Adipose tissue (tissue), 3 donors: ENCODE data around the gene TPPP. TPM values are rescaled to one million over a fixed set of nuclear protein-coding genes. Genes with fewer than 3 reads are reported as not detected.

Experiments
- H3K27ac ChIP-seq: one replicate; pipeline ENCODE4 v1.5.1; 2013; ENCODE audit warnings: low read depth, low read length
- WGBS, 3 donors: extraction: QIAGEN DNeasy Blood & Tissue Kit; methylation state at CpG; one replicate each; pipeline ENCODE4 v1.1.7; 2013; 5-methylcytosine and 5-hydroxymethylcytosine counted together
- polyA plus RNA-seq, 3 donors: library from polyadenylated mRNA; stranded (reverse); fragments of 200-250 nt; gene quantifications; one replicate each; pipeline ENCODE4 v1.2.3, GENCODE V29; 2013
- donor health status: healthy with polysubstance abuse.
- donor health status: Bipolar disorder and iron deficiency.
- donor health status: healthy.

TPPP gene
- polyA plus RNA-seq, 3 donors: 1.2 to 3.1 (median 2.7) TPM

DNA sequence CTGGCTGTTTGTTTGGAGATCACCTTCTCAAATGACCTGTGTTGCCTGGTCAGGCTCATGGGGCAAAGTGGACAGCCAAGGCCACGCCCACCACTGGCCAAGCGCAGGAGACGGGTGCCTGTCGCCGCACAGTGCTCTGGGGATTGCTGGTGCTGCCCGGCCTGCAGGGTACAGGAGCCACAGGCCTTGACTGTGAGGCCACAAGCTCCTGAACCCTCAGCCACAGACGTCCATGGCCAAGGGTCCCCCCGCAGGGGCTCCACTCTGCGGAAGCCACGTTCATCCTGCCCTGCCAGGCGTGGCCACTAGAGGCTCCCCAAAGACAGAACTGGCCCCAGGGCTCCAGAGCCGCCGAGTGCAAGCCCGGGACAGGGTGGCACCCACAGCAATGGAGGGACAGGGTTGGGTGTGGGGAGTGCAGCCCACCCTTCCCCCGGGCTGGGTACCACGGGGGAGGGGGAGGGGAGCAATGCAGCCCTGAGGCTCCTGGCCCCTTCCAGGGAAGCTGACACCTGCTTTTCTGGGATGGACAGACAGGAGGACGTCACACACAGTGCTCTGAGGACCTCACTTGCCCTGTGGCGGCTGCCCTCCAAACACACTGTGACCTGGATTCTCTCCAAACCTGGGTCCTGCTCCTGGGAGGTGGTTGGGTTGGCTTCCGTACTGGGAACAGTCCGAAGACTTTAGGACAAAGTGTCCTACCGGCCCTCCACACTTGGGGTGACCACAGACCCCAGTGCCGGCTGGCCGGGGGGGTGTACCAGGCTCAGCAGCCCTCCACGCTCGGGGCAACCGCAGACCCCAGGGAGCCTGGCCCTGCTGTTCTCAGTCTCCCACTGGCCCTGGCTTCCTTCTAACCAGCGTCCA is 21.5 kb downstream of the TPPP start:
- H3K27ac ChIP-seq: no peak overlapping the region
- 15 to 30% (median 24%) methylated on average over 24 to 27 of the region's 27 CpGs for WGBS, 3 donors

GRCh38 chr5:670396-671270 is 22.5 kb downstream of the TPPP start:
- WGBS, 3 donors: 66 to 79% (median 70%) methylated on average over 33 of the region's 33 CpGs
- H3K27ac ChIP-seq: no peak overlapping the region

GRCh38 chr5:669842-670395 is 23.2 kb downstream of the TPPP start:
- 88 to 90% (median 90%) methylated on average over 19 to 22 of the region's 22 CpGs for WGBS, 3 donors
- no peak overlapping the region for H3K27ac ChIP-seq

DNA sequence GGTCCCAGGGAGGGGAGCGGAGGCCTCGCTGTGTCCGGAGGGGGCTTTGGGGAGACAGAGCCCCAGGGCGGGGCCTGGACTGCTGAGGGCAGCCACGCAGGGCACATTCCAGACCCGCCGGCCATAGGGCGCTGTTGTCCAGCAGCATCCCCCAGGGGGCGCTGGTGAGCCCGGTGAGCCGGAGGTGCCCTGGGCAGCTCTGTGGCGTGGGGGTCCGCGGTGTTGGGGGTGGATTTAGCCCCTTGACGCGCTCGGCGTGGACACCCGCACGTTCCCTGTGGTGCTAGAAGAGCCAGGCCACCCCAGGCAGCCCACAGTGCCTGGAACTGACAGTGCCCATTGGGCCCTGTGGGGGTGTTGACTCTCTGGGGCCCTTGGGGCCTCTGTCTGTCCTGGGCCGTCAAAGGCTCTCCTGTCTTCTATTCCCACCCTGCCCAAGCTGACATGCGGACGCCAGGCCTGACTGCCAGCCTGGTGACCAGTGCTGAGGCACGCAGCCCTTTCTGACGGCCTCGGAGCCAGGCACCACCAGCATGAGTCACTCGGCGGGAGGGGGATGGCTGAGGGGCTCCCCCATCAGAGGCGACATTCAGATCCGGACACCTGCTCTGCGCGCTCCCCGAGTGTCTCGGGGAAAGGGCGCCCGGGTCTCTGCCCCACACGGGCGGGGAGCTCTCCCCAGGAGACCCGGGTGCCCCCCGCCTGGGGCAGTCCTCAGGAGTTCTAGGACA is 23.9 kb downstream of the TPPP start:
- WGBS, 3 donors: 63 to 76% (median 71%) methylated on average over 38 to 40 of the region's 40 CpGs
- H3K27ac ChIP-seq: no peak overlapping the region

- 84 to 90% (median 87%) methylated on average over 33 to 41 of the region's 44 CpGs for WGBS, 3 donors
- H3K27ac ChIP-seq: no peak overlapping the region
These were observed 24.7 kb downstream of the TPPP start for GRCh38 chr5:668283-668995.

DNA sequence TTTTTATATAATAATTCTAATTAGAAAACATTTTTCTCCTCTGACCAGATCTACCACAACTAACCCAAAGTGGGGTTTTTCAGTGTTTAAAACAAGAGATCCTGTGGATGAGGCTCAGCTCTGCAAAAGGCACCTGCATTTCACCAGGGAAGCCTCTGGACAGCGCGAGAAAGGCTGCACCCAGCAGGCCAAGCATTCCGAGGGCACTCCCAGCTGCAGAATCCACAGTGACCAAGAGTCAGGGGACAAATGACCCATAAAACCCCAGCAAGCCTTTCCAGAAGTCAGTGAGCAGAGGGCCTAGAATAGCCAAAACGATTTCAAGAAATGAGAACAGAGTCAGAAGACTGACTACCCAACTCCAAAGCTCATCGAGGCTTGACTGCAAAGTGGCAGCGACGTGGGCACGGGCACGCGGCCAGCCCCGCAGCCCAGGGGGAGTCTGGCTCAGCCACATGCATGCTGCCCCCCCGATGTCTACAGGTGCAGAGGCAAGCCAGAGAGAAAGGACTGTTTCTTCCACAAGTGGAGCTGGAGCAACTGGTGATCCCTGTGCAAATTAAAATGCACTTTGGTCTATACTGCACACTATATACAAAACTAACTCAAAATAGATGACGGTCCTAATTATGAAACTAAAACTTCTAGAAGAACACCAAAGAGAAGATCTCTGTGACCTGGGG is 26.2 kb downstream of the TPPP start:
- H3K27ac ChIP-seq: no peak overlapping the region
- WGBS, 3 donors: 92 to 96% (median 95%) methylated on average over 13 of the region's 13 CpGs

DNA sequence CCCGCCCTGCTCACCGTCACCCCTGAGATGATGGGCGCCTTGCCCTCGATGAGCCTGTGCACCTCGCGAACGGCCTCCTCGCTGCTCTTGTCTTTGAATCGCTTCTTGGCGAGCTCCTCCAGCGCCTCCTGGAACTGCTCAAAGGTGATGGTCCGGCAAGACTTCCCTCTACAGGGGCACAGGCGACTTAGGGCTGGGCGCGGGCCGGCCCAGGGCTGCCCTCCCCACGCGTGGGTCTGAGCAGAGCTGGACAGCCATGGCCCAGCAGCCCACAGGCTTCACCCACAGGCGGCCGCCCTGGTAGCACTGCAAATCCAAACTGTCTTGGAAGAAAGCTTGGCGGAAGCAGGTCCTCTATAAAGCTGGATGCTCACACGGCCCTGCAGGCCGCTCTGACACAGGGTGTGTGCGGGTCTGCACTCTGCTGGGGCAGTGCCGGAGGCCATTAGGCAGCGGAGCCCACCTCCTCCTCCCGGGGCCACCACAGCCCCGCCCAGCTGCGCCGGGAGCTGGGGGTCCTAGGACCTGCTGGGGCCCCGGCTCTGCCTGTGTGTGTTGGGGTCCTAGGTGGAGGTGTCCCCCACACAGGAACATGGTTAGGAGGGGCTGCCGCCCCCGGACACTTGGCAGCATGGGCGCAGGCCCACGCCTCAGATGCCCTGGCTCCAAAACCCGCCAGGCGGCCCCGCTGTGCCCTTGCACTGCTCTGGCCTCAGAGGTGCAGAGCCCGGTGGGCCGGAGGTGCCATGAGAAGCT is 27.0 kb downstream of the TPPP start:
- H3K27ac ChIP-seq: no peak overlapping the region
- WGBS, 3 donors: 93 to 94% (median 94%) methylated on average over 40 of the region's 40 CpGs

GRCh38 chr5:665541-665955 is 27.6 kb downstream of the TPPP start:
- H3K27ac ChIP-seq: no peak overlapping the region
- 73 to 100% (median 91%) methylated on average over 4 to 8 of the region's 8 CpGs for WGBS, 3 donors

DNA sequence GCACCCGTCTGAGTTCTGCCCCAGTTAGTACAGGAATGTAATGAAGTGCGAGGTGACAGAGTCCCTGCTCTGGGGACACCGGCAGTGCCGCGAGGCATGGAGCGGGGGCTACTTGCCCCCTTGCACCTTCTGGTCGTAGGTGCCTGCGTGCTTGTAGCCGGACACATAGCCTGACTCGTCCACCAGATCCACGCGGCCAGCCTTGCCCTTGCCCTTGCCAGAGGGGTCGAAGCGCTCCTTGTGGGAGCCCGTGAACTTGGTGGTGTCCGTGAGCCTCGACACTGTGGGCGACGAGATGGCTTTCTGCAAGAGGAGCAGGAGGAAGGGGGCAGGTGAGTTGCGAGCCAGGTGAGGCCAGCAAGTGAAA is 28.2 kb downstream of the TPPP start:
- 96 to 98% (median 97%) methylated on average over 20 of the region's 20 CpGs for WGBS, 3 donors
- no peak overlapping the region for H3K27ac ChIP-seq

DNA sequence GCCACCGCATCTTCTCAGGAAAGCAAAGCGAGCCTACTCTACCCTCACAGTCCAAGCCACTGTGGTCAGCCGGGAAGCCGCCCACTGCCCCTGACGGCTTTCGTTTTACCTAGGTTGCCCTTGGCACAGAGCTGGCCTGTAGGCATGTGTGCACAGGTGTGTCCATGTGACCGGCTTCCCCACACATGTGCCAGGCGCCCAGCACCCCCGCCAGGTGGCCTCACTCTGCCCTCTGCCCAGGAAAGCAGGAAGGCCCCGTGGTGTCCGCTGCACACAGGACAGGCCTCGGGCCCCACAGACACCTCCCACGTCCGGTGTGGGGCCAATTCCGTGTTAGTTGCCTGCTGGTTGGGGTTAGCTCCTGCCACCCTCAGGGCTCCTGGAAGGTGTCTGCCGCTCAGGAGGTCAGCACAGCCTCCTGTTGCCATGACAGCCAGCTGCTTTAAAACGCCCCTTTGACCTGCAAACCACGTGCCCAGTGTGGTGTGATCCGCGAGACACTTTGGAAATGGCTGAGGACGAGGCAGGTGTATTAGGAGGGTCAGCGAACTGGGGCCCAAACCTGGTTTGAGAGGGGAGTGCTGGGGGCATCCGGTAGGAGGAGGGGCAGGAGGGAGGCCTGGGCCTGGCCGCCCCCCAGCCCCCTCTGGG is 28.7 kb downstream of the TPPP start:
- 50 to 91% (median 82%) methylated on average over 24 of the region's 24 CpGs for WGBS, 3 donors

DNA sequence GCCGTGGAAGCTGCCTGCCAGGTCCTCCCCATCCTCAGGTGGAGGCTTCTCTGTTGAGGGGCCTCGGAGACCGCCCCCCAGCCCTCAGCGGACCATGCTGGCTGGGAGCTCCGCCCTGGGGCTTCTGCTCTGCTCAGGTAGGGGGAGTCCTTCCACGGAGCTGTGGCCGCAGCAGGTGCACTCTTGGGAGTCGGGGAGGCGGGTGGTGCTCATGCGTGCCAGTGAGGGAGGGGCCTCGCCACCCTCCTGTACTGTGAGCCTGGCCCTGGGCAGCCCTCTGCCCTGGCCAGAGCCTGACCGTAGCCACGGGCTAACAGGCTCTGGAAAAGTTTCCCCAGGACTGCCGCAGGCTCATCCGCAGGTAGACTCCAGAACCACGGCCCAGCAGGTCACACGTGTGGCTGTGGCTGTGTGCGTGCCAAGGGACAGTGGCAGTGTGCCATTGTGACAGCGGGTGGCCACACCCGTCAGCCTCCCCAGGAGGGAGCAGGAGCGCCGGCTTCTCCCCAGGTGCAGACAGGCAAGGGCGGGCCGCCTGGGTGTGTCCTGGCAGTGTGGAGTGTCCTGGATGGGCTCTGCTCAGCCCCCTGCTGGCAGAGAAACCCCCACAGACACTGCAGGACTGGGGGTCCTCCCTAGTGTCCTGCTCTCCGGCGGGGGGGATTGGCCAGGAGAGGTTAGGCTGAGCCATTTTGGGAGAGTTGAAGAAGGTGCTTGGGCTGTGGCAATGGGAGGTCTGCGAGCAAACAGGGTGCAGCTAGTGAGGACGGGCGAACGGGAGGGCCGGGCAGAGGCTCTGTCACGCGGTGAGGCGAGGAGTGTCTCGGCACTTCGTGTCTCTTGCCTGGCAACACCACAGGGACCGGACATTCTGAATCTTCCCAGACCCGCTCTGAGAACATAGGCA is 29.5 kb downstream of the TPPP start:
- H3K27ac ChIP-seq: no peak overlapping the region
- 89 to 96% (median 91%) methylated on average over 38 of the region's 38 CpGs for WGBS, 3 donors

More for the DNA sequence above, 28.7 kb downstream of the TPPP start:
- no peak overlapping the region for H3K27ac ChIP-seq

DNA sequence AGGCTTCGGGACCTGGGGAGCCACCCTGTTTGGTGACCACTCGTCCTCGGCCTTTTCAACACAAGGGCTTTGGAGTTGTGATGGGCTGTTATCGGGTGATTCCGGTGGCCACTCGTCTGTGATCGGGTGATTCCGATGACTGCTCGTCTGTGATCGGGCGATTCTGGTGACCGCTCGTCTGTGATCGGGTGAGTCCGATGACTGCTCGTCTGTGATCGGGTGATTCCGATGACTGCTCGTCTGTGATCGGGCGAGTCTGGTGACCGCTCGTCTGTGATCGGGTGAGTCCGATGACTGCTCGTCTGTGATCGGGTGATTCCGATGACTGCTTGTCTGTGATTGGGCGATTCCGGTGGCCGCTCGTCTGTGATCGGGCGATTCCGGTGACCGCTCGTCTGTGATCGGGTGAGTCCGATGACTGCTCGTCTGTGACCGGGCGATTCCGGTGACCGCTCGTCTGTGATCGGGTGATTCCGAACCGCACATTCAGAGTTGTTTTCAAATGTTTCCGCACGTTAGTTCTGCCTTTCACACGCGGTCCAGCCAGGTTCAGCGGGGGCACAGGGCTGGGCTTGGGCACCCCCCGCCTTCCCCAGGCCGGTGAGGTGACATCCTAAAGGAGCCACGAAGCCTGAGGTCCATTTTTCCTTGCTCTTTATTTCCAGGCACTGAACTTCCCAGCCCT is 30.3 kb downstream of the TPPP start:
- H3K27ac ChIP-seq: no peak overlapping the region
- WGBS, 3 donors: 94 to 98% (median 98%) methylated on average over 56 of the region's 56 CpGs

DNA sequence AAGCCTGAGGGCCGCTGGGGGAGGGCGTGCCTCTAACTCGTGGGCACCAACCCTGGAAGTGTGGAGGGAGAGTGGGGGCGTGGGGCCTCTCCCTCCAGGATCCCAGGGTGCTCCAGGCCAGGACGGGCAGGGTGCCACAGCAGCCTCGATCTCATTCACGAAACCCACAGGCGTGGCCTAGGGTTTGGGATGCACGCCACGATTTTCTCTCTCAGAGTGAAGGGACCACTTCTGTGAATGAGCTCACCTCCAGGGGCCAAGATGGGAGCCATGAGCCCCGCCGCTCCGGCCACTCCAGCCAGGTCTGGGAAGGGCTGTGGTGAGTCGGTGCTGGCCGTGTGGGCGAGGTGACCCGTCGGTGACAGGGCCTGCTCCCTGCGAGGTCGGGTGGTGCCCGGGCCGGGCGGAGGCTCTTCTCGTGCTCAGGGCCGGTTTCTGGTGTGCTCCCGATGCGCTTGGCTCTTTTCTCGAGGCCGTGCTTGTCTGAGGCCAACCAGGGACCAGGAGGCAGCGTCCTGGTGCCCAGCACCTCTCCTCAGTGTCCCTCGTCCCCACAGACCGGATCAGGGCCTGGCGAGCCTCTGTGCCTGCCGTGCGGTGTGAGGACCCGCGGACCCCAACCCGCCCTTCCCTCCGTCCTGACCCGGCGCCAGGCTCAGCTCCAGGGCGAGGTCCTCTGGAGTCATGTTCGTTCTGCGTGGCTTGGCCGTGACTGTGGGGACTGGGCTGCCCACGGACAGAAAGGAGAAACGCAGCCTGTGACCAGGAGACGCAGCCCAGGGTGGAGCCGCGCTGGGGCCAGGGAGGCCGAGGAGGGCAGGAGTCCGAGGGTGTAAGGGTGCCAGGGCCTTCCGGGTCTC is 31.0 kb downstream of the TPPP start:
- no peak overlapping the region for H3K27ac ChIP-seq

GRCh38 chr5:660491-661030 is 32.6 kb downstream of the TPPP start:
- no peak overlapping the region for H3K27ac ChIP-seq
- 95 to 97% (median 96%) methylated on average over 11 of the region's 11 CpGs for WGBS, 3 donors

More for the DNA sequence above, 31.0 kb downstream of the TPPP start:
- WGBS, 3 donors: 96 to 98% (median 97%) methylated on average over 46 to 53 of the region's 53 CpGs
